Measurements from ENCODE around the gene ABCC8. TPM values are rescaled to one million over a fixed set of nuclear protein-coding genes. Genes with fewer than 3 reads are reported as not detected.

Gene ABCC8
- total and polyA plus RNA-seq, 2 donors (not counting 3 experiments of a cell fraction or from before 2014, with no cell fraction given): not detected

- H3K4me3 ChIP-seq (replicated peaks in 1 of 3; ENCODE audit: insufficient read depth in 1 of 3, low read depth in 1 of 3, low read length in 3 of 3): peak overlapping the region in 1 of 3 experiments; percentile 85
- no peak overlapping the region for H3K27ac ChIP-seq (ENCODE audit: insufficient read depth, low read depth, low read length)
- peaks cover 16% of the 10 kb centered on the region for H3K4me1 ChIP-seq (ENCODE audit: control insufficient read depth, extremely low read depth, insufficient read depth, low read length)
- peak overlapping the region; percentile 97 for H3K4me2 ChIP-seq (ENCODE audit: insufficient read depth, low read length)
- DNase-seq (ENCODE audit: low read depth, low spot score) (peak; percentile 77), FAIRE-seq (no peak)
- TF ChIP-seq MYC (IDR thresholded peaks at IDR 0.05; ENCODE audit: low read depth, low read length) (no peak), POLR2AphosphoS5 (IDR thresholded peaks at IDR 0.05; ENCODE audit: insufficient read depth, low read depth, low read length) (no peak), GATA2 (IDR thresholded peaks at IDR 0.05; ENCODE audit: insufficient read depth, insufficient read length, low read depth, low read length) (no peak), CTCF (IDR thresholded peaks at IDR 0.05; ENCODE audit: extremely low read depth in 1 of 2, insufficient read depth in 1 of 2, low read depth in 1 of 2, low read length in 2 of 2) (peak; percentile 55 to 57)
- H3K27me3 ChIP-seq (ENCODE audit: control insufficient read depth in 2 of 2, insufficient read depth in 2 of 2, low read length in 2 of 2): no peaks in the 10 kb centered on the region
- ChIA-PET POLR2A (interaction anchor here (0.7 to 1.6 kb wide), 3 partner anchors 145 to 1277 kb away, joined by 4 to 6 read pairs (median 4); no protein-coding TSS in a partner anchor), CTCF (interaction anchor here (0.6 to 4.1 kb wide), 16 partner anchors 10 to 569 kb away, joined by 3 to 38 read pairs (median 5); no protein-coding TSS in a partner anchor)
- peaks cover 3% of the 10 kb centered on the region for H3K79me2 ChIP-seq (ENCODE audit: control insufficient read depth, insufficient read depth, low read length)
- no peaks in the 10 kb centered on the region for H3K36me3 ChIP-seq (ENCODE audit: control insufficient read depth in 2 of 2, extremely low read depth in 1 of 2, insufficient read depth in 2 of 2, low read length in 2 of 2)
- no peak overlapping the region for H2AFZ ChIP-seq (ENCODE audit: low read depth, low read length)
- dilution Hi-C loops (cut with MboI; ENCODE audit: extremely low pct_ligation_motif_present, low sequenced_read_pairs) (no loop called here), intact Hi-C loops (cut with micrococcal nuclease) (loop anchor here (1.0 to 5.0 kb wide), 5 partner anchors 30 to 1038 kb away; partner anchors contain the start of gene LDHA)
- H3K9me3 ChIP-seq (replicated peaks; ENCODE audit: control insufficient read depth, insufficient read depth, low read length): no peaks in the 10 kb centered on the region
- no peaks in the 10 kb centered on the region for H4K20me1 ChIP-seq (replicated peaks; ENCODE audit: control insufficient read depth, extremely low read depth, insufficient read depth, low read length)
- BruUV-seq (replicated peaks): no TSS peak
- no peaks in the 10 kb centered on the region for H3K9me1 ChIP-seq (replicated peaks; ENCODE audit: control insufficient read depth, extremely low read depth, insufficient read depth, low read length)
- no peak overlapping the region for H3K9ac ChIP-seq (replicated peaks; ENCODE audit: extremely low read depth, insufficient read depth, low read length)
Observed at GRCh38 chr11:17354601-17354991, 122.0 kb downstream of the ABCC8 start.

All from endothelial cell of umbilical vein (primary cell).